Endodermal cell (in vitro differentiated cells): ENCODE results near the gene CUEDC2. TPM values are rescaled to one million over a fixed set of nuclear protein-coding genes. Genes with fewer than 3 reads are reported as not detected.

ENCODE experiments used
- DNase-seq: peaks from one replicate; pipeline ENCODE4 v3.0.0-alpha.2; 2017
- H3K27ac ChIP-seq: 2 replicates; pipeline ENCODE4 v1.5.1; 2013; ENCODE audit warnings: mild to moderate bottlenecking, low read depth, low read length, moderate library complexity
- H3K27me3 ChIP-seq: 2 replicates; pipeline ENCODE4 v1.6.1; 2013; ENCODE audit warnings: mild to moderate bottlenecking, low read length, moderate library complexity; ENCODE audit not compliant: insufficient read depth, control insufficient read depth, poor library complexity, severe bottlenecking
- H3K36me3 ChIP-seq: 2 replicates; pipeline ENCODE4 v1.7.0; 2013; ENCODE audit warnings: mild to moderate bottlenecking, low read length, moderate library complexity; ENCODE audit not compliant: control insufficient read depth, insufficient read depth
- H3K4me1 ChIP-seq: one replicate; pipeline ENCODE4 v1.7.0; 2013; ENCODE audit warnings: low read length; ENCODE audit not compliant: control insufficient read depth, insufficient read depth
- H3K4me3 ChIP-seq: 2 replicates; pipeline ENCODE4 v1.5.1; 2013; ENCODE audit warnings: mild to moderate bottlenecking, low read length, moderate library complexity
- H3K9ac ChIP-seq: 2 replicates; pipeline ENCODE4 v1.6.1; 2013; ENCODE audit warnings: mild to moderate bottlenecking, low read length, moderate library complexity; ENCODE audit not compliant: poor library complexity, severe bottlenecking; ENCODE audit errors: extremely low read depth
- H3K9me3 ChIP-seq: 2 replicates; pipeline ENCODE4 v1.6.1; 2013; ENCODE audit warnings: mild to moderate bottlenecking, low read length, moderate library complexity; ENCODE audit not compliant: control insufficient read depth
- H3K27ac Mint-ChIP-seq: 2 replicates; pipeline ENCODE4 v1.8.0; 2020; ENCODE audit warnings: mixed read lengths
- H3K27me3 Mint-ChIP-seq: 2 replicates; pipeline ENCODE4 v1.8.0; 2021; ENCODE audit warnings: mild to moderate bottlenecking, mixed read lengths; ENCODE audit not compliant: insufficient read depth
- H3K36me3 Mint-ChIP-seq: 2 replicates; pipeline ENCODE4 v1.8.0; 2020; ENCODE audit warnings: low read depth, mixed read lengths
- H3K4me1 Mint-ChIP-seq: 2 replicates; pipeline ENCODE4 v1.8.0; 2020; ENCODE audit warnings: mixed read lengths
- H3K4me3 Mint-ChIP-seq: 2 replicates; pipeline ENCODE4 v1.8.0; 2020; ENCODE audit warnings: mild to moderate bottlenecking, moderate library complexity, mixed read lengths
- H3K9me3 Mint-ChIP-seq: 2 replicates; pipeline ENCODE4 v1.8.0; 2020; ENCODE audit warnings: mild to moderate bottlenecking, mixed read lengths
- CTCF ChIP-seq: fragments of 200-600 bp; sonication (generic); conservative IDR thresholded peaks from 2 replicates; pipeline ENCODE4 v1.5.0; 2021; ENCODE audit warnings: antibody characterized with exemption, mild to moderate bottlenecking
- WGBS, 2 experiments: methylation state at CpG; one replicate each; pipeline versions ENCODE4 v1.1.5 to v1.1.7; 2013; ENCODE audit warnings: missing lambda C conversion rate in 2 of 2, mixed read lengths in 1 of 2; ENCODE audit not compliant: insufficient coverage in 1 of 2, insufficient read length in 1 of 2; 5-methylcytosine and 5-hydroxymethylcytosine counted together
- total RNA-seq, 2 donors: library from RNA; stranded (reverse); fragmentation: NEBNext Ultra II Directional in 1 of 2; extraction: Animal tissue kit (Norgen Biotek cat#: 25700) in 1 of 2; gene quantifications; 2 replicates in 1 of 2; 3 replicates in 1 of 2; pipeline ENCODE4 v1.2.1, GENCODE V29; 2021

Gene CUEDC2
- total RNA-seq, 2 donors from 2014 or later, result 51.7 to 82.9 TPM

GRCh38 chr10:102394079-102394800, 38.1 kb downstream of the CUEDC2 start:
- peak overlapping the region; percentile 49 for H3K9ac ChIP-seq
- H3K36me3 ChIP-seq, result peaks cover 6% of the 10 kb centered on the region
- H3K27ac Mint-ChIP-seq, result peak overlapping the region; percentile 59
- H3K4me3 ChIP-seq, result peak overlapping the region; percentile 89
- H3K27ac ChIP-seq, result no peak overlapping the region
- WGBS, 2 experiments, result 0% methylated on average over 22 to 71 of the region's 71 CpGs
- peak overlapping the region; percentile 70 for H3K4me3 Mint-ChIP-seq
- H3K4me1 ChIP-seq, result peaks cover 7% of the 10 kb centered on the region
- no peaks in the 10 kb centered on the region for H3K9me3 ChIP-seq
- peaks cover 6% of the 10 kb centered on the region for H3K36me3 Mint-ChIP-seq
- peaks cover 24% of the 10 kb centered on the region for H3K27me3 Mint-ChIP-seq
- peaks cover 11% of the 10 kb centered on the region for H3K27me3 ChIP-seq
- peak; percentile 96 for DNase-seq
- TF ChIP-seq CTCF, result peak; percentile 99
- no peaks in the 10 kb centered on the region for H3K9me3 Mint-ChIP-seq
- peaks cover 24% of the 10 kb centered on the region for H3K4me1 Mint-ChIP-seq

GRCh38 chr10:102393411-102394078, 38.8 kb downstream of the CUEDC2 start:
- H3K27me3 ChIP-seq, result peaks cover 11% of the 10 kb centered on the region
- no peaks in the 10 kb centered on the region for H3K9me3 Mint-ChIP-seq
- no peak for TF ChIP-seq CTCF
- H3K36me3 ChIP-seq, result peaks cover 6% of the 10 kb centered on the region
- H3K9me3 ChIP-seq, result no peaks in the 10 kb centered on the region
- H3K27me3 Mint-ChIP-seq, result peaks cover 24% of the 10 kb centered on the region
- H3K36me3 Mint-ChIP-seq, result peaks cover 6% of the 10 kb centered on the region
- H3K4me3 Mint-ChIP-seq, result peak overlapping the region; percentile 70
- no peak for DNase-seq
- WGBS, 2 experiments, result 40 to 49% methylated on average over 16 to 30 of the region's 30 CpGs
- H3K27ac ChIP-seq, result no peak overlapping the region
- peak overlapping the region; percentile 49 for H3K27ac Mint-ChIP-seq
- H3K4me1 Mint-ChIP-seq, result peaks cover 24% of the 10 kb centered on the region
- H3K4me3 ChIP-seq, result peak overlapping the region; percentile 89
- H3K9ac ChIP-seq, result peak overlapping the region; percentile 49
- peaks cover 7% of the 10 kb centered on the region for H3K4me1 ChIP-seq

GRCh38 chr10:102392306-102392705, 40.1 kb downstream of the CUEDC2 start:
- H3K9ac ChIP-seq, result no peak overlapping the region
- TF ChIP-seq CTCF, result no peak
- Mint-ChIP-seq H3K27me3 (peaks cover 24% of the 10 kb centered on the region), H3K36me3 (no peaks in the 10 kb centered on the region), H3K4me3 (no peak overlapping the region), H3K4me1 (peaks cover 24% of the 10 kb centered on the region), H3K9me3 (no peaks in the 10 kb centered on the region), H3K27ac (no peak overlapping the region)
- DNase-seq, result no peak
- H3K4me3 ChIP-seq, result no peak overlapping the region
- H3K36me3 ChIP-seq, result no peaks in the 10 kb centered on the region
- H3K27me3 ChIP-seq, result peaks cover 11% of the 10 kb centered on the region
- H3K4me1 ChIP-seq, result peaks cover 7% of the 10 kb centered on the region
- H3K27ac ChIP-seq, result no peak overlapping the region
- no peaks in the 10 kb centered on the region for H3K9me3 ChIP-seq
- 90% methylated on average over 5 of the region's 5 CpGs for WGBS, 2 experiments
